Ureter (tissue), 1 donor: Measurements from ENCODE around the gene S1PR2. TPM values are rescaled to one million over a fixed set of nuclear protein-coding genes. Genes with fewer than 3 reads are reported as not detected.

Source experiments
- DNase-seq: peaks from one replicate; pipeline ENCODE4 v3.0.0-alpha.2; 2020; ENCODE audit warnings: low spot score
- total RNA-seq: library from RNA; stranded (reverse); gene quantifications from one replicate; pipeline ENCODE4 v1.2.4, GENCODE V29; 2023
- donor health status: DM: yes; HTN: yes; CAD: no.

The S1PR2 gene, protein sequence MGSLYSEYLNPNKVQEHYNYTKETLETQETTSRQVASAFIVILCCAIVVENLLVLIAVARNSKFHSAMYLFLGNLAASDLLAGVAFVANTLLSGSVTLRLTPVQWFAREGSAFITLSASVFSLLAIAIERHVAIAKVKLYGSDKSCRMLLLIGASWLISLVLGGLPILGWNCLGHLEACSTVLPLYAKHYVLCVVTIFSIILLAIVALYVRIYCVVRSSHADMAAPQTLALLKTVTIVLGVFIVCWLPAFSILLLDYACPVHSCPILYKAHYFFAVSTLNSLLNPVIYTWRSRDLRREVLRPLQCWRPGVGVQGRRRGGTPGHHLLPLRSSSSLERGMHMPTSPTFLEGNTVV
- total RNA-seq, result 10.9 TPM

DNA sequence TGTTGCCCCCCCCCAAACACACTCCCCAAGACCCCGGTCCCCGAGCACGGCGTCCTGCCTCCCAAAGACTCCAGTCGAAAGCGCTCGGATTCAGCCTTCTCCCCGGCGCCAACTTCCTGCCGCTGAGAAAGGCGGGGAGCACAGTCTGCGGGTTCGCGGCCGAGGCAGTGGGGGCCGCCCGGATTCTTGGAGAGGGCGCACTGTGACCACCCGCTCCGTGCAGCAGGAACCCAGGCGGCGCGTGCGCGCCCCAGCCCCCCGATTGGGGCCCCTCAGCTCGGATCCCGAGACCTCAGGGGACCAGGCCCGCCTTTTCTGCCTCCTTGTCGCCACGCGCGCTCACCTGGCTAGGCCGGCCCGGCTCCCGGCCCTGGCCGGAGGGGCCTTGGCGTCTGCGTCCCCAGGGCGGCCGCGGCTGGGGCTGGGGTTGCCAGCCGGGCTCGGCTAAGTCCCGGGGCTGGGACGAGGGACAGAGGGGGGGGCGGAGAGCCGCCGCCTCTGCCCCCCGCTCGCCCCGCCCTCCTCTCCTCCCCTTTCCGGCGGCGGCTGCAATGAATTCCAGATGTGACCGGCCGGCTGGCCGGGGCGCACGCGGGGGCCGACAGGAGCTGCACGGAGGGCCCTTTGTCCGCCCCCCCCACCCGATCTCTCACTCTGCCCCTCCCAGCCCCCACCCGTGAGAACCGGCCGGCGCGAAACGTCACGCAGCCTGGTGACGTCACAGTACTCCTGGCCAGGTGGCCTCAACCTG, at the start of gene S1PR2:
TSS of gene S1PR2 (minus strand) at position 471 of the 751 bp plus-strand sequence. CDS start 6,426 bp downstream, outside the sequence.
- peak; percentile 80 for DNase-seq

GRCh38 chr19:10279737-10280442, 48.8 kb upstream of the S1PR2 start:
- no peak for DNase-seq

DNA sequence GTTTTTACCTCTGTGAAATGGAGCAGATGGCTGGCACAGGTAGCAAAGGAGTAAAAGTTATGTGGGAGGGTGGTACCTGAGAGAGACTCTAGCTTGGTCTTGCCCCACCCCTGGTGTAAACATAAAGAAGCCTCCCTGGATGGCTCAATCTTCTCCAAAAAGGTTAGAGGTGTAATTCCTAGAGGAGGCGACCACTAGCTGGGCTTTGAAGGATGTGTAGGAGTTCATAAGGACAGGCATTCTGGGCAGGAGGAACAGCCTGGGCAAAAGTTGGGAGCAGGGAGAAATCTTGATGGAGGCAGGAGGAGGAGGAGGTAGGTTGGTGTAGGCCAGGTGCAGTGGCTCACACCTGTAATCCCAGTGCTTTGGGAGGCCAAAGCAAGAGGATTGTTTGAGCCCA, 47.8 kb upstream of the S1PR2 start:
- DNase-seq, result no peak

- DNase-seq, result no peak
Measured at GRCh38 chr19:10277795-10278589, 46.9 kb upstream of the S1PR2 start.

DNA sequence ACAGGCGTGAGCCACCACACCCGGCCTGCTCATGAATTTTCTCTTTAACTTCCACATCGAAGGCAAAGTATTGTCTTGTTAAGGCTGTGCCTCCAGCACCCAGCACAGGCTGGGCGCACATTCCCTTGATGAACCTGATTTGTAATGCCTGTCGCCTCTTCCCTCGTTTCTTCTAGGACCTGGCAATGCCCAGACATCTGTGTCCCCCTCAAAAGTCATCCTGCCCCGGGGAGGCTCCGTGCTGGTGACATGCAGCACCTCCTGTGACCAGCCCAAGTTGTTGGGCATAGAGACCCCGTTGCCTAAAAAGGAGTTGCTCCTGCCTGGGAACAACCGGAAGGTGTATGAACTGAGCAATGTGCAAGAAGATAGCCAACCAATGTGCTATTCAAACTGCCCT, 43.5 kb upstream of the S1PR2 start:
- DNase-seq, result no peak

DNA sequence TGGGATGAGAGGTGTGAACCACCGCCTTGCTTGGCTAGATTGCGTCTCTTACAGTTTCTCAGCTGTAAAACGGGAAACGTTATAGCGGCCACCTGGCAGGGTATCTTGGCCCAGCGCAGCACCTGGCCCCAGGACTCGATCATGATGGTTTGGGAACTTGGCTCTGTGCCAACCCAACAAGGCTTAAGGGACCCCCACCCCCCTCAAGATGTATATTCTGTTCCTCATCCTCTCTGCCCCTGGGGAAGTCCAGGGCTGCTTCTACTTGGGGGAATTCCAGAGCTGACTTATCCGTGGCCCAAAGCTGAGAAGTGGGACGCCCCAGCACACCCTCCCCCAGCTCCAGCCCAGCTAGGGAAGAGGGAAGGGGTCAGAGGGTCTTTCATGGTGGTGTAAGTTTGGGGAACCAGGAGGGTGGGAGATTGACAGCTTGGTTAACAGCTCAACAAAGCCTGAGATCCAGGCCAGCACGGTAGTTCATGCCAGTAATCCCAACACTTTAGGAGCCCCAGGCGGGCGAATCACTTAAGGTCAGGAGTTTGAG, 40.5 kb upstream of the S1PR2 start:
- no peak for DNase-seq

GRCh38 chr19:10270616-10271394, 39.7 kb upstream of the S1PR2 start, which contains the start of gene ICAM1:
TSS of gene ICAM1 (plus strand) at chr19:10271120. CDS start at chr19:10271160, 40 bp downstream.
- peak; percentile 90 for DNase-seq

GRCh38 chr19:10270180-10270615, 39.1 kb upstream of the S1PR2 start:
- peak; percentile 75 for DNase-seq

- DNase-seq, result peak; percentile 90
Measured at GRCh38 chr19:10269333-10270179, 38.4 kb upstream of the S1PR2 start.

GRCh38 chr19:10268071-10268470, 36.9 kb upstream of the S1PR2 start:
- no peak for DNase-seq

DNA sequence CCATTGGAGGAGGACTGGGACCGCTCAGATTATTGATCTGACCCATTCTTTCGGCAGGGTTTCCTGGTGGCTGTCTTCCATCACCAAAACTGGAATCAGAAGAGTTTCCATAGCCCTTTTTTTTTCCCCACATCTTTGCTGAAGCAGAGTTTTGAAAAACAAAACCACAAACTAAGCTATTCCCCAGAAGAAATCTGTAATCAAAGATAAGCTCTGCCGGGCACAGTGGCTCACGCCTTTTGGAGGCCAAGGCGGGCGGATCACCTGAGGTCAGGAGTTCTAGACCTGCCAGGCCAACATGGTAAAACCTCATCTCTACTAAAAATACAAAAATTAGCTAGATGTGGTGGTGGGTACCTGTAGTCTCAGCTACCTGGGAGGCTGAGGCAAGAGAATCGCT, 35.6 kb upstream of the S1PR2 start:
- DNase-seq, result no peak

GRCh38 chr19:10262771-10263170, 31.6 kb upstream of the S1PR2 start:
- no peak for DNase-seq

DNA sequence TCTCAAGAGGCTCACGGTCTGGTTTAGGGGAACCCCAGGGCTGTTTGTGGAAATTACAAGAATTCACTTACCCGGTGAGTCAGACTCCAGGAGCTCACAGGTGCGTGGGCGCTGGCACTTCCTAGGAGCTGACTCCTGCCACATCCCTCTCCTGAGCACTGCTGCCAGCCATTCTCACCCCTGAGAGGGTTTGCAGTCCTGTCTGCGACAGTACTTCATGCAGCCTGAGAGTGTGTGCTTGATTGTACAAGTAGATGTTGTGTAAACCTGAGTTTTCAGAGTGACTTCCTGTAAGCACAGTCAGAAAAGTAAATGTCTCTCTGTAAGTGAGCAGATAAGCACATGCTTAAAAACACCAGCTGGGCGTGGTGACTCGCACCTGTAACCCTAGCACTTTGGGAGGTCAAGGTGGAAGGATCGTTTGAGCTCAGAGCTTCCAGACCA, 29.0 kb upstream of the S1PR2 start:
- DNase-seq, result no peak

DNA sequence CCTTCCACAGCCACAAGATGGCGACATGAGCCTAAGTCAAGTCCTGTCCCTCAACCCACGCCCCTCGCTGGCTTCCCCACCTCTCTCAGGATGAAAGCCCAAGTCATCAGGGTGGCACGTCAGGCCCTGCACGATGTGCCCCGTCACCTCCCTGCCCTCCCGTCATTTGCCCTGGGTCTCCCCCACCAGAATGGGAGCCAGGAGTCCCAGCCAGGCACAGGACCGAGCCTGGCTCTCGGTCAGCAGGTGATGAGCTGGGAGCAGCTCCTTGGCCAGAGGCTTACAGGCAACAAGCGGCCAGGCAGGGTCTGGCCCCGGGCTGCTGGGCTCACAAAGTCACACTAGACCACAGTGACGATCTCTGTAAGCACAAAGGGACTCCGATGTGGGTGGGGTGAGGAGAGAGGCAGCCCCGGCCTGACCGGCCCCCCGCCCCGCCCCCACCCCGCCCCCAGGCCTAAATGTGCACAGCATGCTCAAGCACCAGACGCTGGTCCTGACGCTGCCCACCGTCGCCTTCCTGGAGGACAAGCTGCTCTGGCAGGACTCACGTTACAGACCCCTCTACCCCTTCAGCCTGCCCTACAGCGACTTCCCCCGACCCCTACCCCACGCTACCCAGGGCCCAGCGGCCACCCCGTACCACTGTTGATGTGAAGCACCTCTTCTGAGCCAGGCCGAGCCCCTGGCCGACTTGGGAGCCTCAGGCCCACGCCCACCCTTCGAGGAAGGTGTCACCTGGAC, 28.2 kb upstream of the S1PR2 start:
- DNase-seq, result peak; percentile 76

DNA sequence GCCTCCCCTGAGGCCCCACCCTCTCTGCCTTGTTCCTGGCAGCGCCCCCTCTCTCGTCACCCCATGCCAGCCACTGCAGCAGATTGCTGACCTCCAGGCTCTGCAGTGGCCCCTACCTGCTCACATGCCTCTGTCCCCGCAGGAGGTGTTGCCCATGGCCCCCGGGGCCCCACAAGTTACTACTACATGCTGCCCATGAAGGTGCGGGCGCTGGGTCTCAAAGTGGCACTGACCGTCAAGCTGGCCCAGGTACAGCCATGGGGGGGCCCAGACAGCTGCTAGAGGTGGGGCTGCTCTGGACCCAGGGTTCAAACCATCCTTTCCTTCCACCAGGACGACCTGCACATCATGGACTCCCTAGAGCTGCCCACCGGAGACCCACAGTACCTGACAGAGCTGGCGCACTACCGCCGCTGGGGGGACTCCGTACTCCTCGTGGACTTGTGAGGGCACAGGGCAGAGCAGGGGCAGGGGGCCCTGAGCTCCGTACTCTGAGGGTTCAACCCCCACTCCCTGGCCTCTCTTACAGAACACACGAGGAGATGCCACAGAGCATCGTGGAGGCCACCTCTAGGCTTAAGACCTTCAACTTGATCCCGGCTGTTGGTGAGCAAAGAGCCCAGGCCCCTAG, 27.1 kb upstream of the S1PR2 start:
- DNase-seq, result no peak

DNA sequence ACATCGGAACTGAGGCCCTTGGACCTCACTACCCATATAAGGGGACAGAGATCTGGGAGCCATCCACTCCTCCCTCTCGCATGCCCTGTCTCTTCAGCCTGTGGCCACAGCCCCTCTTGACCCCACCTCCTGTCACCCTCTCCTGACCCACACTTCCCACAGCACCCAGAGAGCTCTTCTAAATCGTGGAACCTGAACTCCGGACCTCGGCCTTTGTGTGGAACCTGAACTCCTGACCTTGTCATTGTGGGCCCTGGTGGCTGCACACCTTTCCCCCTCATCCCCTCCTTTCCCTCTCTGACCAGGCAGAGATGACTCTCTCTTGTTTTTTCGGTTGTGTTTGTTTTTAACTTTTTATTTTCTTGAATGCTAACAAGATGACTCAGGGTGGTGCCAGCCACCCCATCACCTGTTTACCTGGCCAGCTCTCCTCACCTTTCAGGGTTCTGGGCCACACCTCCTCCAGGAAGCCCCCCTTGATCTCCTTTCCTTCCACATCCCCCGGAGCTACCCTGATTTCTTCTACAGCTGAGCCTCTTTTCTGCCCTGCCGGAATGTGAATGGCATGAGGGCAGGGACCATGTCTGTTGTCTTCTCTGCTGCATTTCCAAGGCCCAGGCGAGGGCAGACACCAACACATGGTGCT, 26.0 kb upstream of the S1PR2 start:
- no peak for DNase-seq

DNA sequence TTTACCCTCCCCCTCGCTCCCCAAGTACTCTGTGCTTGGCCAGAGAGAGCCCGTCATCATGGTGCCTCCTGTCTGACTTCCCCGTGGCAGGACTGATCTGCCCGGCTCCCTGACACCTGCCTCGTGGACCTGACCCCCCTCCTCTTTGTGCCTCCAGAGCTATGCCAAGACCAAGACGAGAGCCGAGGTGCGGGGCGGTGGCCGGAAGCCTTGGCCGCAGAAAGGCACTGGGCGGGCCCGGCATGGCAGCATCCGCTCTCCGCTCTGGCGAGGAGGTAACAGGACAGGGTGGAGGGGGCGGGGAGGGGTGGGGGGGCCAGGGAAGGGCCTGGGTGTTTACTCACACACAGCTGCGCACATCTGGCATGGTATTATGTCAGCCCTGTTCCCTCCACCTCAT, 25.4 kb upstream of the S1PR2 start:
- no peak for DNase-seq

DNA sequence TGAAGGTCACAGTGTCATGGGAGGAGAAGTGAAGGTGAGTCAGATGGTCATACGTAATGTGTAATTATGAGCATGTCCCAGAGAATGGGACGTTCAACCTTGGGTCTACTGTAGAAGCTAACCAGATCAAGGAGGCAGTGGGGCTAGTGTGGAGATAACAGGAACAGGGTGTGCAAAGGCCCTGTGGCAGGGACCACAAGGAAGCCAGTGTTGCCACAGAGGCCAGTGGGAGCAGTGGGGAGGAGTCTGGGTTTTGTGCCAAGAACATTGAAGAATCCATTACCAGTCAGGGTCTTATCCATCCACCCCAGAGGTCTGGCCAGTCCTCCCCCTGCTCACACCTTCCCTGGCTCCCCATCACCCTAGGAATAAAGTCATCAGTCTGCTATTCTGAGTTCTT, 24.2 kb upstream of the S1PR2 start:
- DNase-seq, result no peak
